ENCODE measurements around the gene ZNF891.

GRCh38 chr12:133145981-133146380 is 15.9 kb upstream of the ZNF891 start:
- TF ChIP-seq POLR2AphosphoS5 (IDR thresholded peaks at IDR 0.05; ENCODE audit: insufficient read depth in 1 of 2, low read depth in 1 of 2) (no peak), POLR2A (IDR thresholded peaks at IDR 0.05) (no peak), CTCF (IDR thresholded peaks at IDR 0.05) (no peak)

Data from vagina (tissue), 2 donors.